Upper lobe of left lung (tissue), 6 donors: ENCODE results near the gene ZNF506. TPM values are rescaled to one million over a fixed set of nuclear protein-coding genes. Genes with fewer than 3 reads are reported as not detected.
"Not testable (repeated sequence)": the region's sequence is repeated elsewhere in the genome, so short reads cannot be mapped to it uniquely, and the experiment has no call there.

Source experiments
- ATAC-seq, 2 donors: fragments of 200-7000 bp; cut with Tn5 transposase; one replicate each; pipeline ENCODE4 v1.9.1; 2022; ENCODE audit warnings: mild to moderate bottlenecking in 2 of 2, moderate library complexity in 2 of 2; ENCODE audit not compliant: low FRiP score in 2 of 2
- DNase-seq, 2 donors: peaks; one replicate each; pipeline ENCODE4 v3.0.0-alpha.2; 2019 to 2020
- H3K27ac ChIP-seq, 4 donors: fragments of 200-600 bp; sonication (generic); one replicate each; pipeline ENCODE4 v1.5.1; 2016 to 2019
- H3K27me3 ChIP-seq, 4 donors: fragments of 200-600 bp; sonication (generic); one replicate each; pipeline ENCODE4 v1.5.1; 2017 to 2019
- H3K36me3 ChIP-seq, 4 donors: fragments of 200-600 bp; sonication (generic); one replicate each; pipeline ENCODE4 v1.5.1; 2016 to 2019
- H3K4me1 ChIP-seq, 4 donors: fragments of 200-600 bp; sonication (generic); one replicate each; pipeline ENCODE4 v1.5.1; 2018 to 2019
- H3K4me3 ChIP-seq, 4 donors: fragments of 200-600 bp; sonication (generic); one replicate each; pipeline ENCODE4 v1.5.1; 2017 to 2019; ENCODE audit warnings: mild to moderate bottlenecking in 2 of 4, moderate library complexity in 1 of 4
- H3K9me3 ChIP-seq, 4 donors: fragments of 200-600 bp; sonication (generic); one replicate each; pipeline ENCODE4 v1.5.1; 2018 to 2019
- EP300 ChIP-seq, 4 donors: sonication (generic); formaldehyde crosslinking; IDR thresholded peaks; one replicate each; pipeline ENCODE4 v1.5.1; 2017; ENCODE audit warnings: antibody characterized with exemption in 4 of 4, control low read depth in 2 of 4
- POLR2A ChIP-seq, 4 donors: fragments of 450-650 bp; IDR thresholded peaks; one replicate each; pipeline ENCODE4 v1.5.1; 2016 to 2017; ENCODE audit warnings: antibody characterized with exemption in 4 of 4, mild to moderate bottlenecking in 2 of 4
- POLR2AphosphoS5 ChIP-seq, 2 donors: sonication (generic); formaldehyde crosslinking; IDR thresholded peaks; one replicate each; pipeline ENCODE4 v1.5.1; 2017; ENCODE audit warnings: antibody characterized with exemption in 2 of 2
- WGBS, 2 donors: methylation state at CpG; one replicate each; pipeline ENCODE4 v1.1.5; 2017 to 2018; 5-methylcytosine and 5-hydroxymethylcytosine counted together
- total RNA-seq, 6 donors: library from RNA; depleted of rRNA in 4 of 6; stranded (reverse); fragments of >200 nt in 4 of 6; gene quantifications; one replicate each; pipeline versions ENCODE4 v1.1.0 to v1.2.1, GENCODE V29; 2016 to 2021
- TF ChIP-seq, protein P1 (sequence below), 6 experiments: fragments of 450-650 bp in 4 of 6; fragments of 200-600 bp in 2 of 6; sonication (generic) in 2 of 6; IDR thresholded peaks; one replicate each; pipeline ENCODE4 v1.5.1; 2016 to 2019; ENCODE audit warnings: antibody characterized with exemption in 6 of 6
- donor health status: DM: no; HTN: no; CAD: no; lungs with moderate emphysema.
- donor health status: DM: no; HTN: yes; CAD: no; lungs with severe emphysema.

The ZNF506 gene
- total RNA-seq, 6 donors from 2014 or later: 13.2 to 47.1 (median 19.1) TPM

DNA sequence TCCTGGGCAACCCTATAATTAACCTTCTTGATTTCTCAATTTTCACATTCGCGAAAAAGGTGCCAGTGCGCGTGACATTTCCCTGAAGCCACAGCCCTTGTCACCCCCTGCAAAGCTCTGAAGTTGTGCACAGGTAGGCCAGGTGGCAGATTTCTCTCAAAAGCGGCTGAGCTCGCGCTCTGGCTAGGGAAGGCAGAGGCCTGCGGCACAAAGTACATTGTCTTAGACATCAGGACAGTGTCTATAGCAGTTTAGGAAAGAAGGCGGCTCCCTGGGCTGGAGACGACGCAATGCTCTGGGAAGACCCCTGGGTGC is 45.7 kb downstream of the ZNF506 start:
- Histone ChIP-seq H3K4me1 (peaks cover 16 to 26% (median 18%) of the 10 kb centered on the region in 4 donors), H3K27me3 (no peaks in the 10 kb centered on the region), H3K27ac (peak overlapping the region; percentile 68 to 84 (median 76)), H3K9me3 (peaks cover 0 to 9% (median 4%) of the 10 kb centered on the region in 4 donors), H3K36me3 (peaks cover 0 to 4% (median 0%) of the 10 kb centered on the region in 4 donors), H3K4me3 (peak overlapping the region; percentile 56 to 87 (median 70))
- TF ChIP-seq EP300 (IDR thresholded peaks at IDR 0.05) (no peak), POLR2A (IDR thresholded peaks at IDR 0.05) (no peak), POLR2AphosphoS5 (IDR thresholded peaks at IDR 0.05) (no peak)
- TF ChIP-seq, protein P1, sequence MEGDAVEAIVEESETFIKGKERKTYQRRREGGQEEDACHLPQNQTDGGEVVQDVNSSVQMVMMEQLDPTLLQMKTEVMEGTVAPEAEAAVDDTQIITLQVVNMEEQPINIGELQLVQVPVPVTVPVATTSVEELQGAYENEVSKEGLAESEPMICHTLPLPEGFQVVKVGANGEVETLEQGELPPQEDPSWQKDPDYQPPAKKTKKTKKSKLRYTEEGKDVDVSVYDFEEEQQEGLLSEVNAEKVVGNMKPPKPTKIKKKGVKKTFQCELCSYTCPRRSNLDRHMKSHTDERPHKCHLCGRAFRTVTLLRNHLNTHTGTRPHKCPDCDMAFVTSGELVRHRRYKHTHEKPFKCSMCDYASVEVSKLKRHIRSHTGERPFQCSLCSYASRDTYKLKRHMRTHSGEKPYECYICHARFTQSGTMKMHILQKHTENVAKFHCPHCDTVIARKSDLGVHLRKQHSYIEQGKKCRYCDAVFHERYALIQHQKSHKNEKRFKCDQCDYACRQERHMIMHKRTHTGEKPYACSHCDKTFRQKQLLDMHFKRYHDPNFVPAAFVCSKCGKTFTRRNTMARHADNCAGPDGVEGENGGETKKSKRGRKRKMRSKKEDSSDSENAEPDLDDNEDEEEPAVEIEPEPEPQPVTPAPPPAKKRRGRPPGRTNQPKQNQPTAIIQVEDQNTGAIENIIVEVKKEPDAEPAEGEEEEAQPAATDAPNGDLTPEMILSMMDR (IDR thresholded peaks at IDR 0.05): no peak
- DNase-seq (peak in 1 of 2 donors; percentile 29), ATAC-seq (peak in 1 of 2 donors; percentile 40)
- 0 to 2% methylated on average over 11 of the region's 11 CpGs for WGBS, 2 donors

DNA sequence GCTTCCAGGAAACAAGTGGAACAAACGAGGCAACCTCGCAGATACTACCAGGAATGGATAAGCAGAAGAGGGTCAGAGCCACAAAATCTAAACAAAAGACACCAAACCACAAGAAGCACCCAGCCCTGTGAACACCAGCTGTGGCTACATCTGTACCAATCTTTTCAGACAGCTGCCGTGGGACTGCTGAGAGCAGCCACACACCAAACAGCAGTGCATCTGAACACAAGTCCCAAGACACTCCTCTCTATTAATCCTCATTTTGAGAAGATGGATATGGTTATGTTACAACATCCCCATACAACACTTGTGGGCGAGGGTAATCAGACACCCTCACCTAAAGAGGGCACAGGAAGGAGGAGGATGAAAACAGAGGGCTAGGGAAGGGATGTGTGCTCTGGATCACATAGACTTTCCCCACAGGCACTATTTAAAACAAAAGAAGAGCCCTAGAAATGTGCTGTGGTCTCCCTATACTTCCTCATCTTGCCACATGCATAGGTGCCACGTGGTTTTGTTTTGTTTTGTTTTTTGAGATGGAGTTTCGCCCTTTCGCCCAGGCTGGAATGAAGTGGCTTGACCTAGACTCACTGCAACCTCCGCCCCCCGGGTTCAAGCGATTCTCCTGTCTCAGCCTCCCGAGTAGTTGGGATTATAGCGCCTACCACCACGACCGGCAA is 47.1 kb downstream of the ZNF506 start:
- Histone ChIP-seq H3K27me3 (no peaks in the 10 kb centered on the region), H3K36me3 (peaks cover 0 to 1% (median 0%) of the 10 kb centered on the region in 4 donors), H3K4me3 (no peak overlapping the region), H3K27ac (no peak overlapping the region), H3K9me3 (peaks cover 0 to 4% (median 1%) of the 10 kb centered on the region in 4 donors), H3K4me1 (peaks cover 16 to 26% (median 18%) of the 10 kb centered on the region in 4 donors)
- DNase-seq (no peak), ATAC-seq (no peak)
- TF ChIP-seq, protein P1 (IDR thresholded peaks at IDR 0.05): no peak
- TF ChIP-seq EP300 (IDR thresholded peaks at IDR 0.05) (no peak), POLR2A (IDR thresholded peaks at IDR 0.05) (no peak), POLR2AphosphoS5 (IDR thresholded peaks at IDR 0.05) (no peak)
- 81 to 88% methylated on average over 14 of the region's 14 CpGs for WGBS, 2 donors

DNA sequence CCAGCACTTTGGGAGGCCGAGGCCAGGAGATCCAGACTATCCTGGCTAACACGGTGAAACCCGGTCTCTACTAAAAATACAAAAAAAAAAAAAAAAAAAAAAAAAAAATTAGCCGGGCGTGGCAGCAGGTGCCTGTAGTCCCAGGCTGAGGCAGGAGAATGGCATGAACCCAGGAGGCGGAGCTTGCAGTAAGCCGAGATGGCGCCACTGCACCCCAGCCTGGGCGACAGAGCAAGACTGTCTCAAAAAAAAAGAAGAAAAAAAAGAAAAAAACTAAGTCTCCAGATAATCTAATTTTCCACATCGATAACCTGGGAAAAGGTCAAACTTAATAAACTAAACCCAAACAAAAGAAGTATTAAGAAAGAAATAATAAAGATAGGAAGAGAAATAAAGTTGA is 49.6 kb downstream of the ZNF506 start:
- not testable (repeated sequence) for H3K9me3 ChIP-seq, H3K4me3 ChIP-seq, H3K27me3 ChIP-seq, H3K36me3 ChIP-seq, ATAC-seq, DNase-seq, H3K27ac ChIP-seq
- peaks cover 7 to 13% (median 10%) of the 10 kb centered on the region in 4 donors for H3K4me1 ChIP-seq
- 82 to 89% methylated on average over 10 of the region's 10 CpGs for WGBS, 2 donors

- 91 to 96% methylated on average over 18 to 19 of the region's 28 CpGs for WGBS, 2 donors
- not testable (repeated sequence) for ATAC-seq, H3K9me3 ChIP-seq, H3K36me3 ChIP-seq, H3K4me1 ChIP-seq, H3K4me3 ChIP-seq, H3K27ac ChIP-seq, H3K27me3 ChIP-seq
- DNase-seq: peak in 1 of 2 donors; percentile 70
Measured at GRCh38 chr19:19769971-19770370, 51.6 kb downstream of the ZNF506 start.

DNA sequence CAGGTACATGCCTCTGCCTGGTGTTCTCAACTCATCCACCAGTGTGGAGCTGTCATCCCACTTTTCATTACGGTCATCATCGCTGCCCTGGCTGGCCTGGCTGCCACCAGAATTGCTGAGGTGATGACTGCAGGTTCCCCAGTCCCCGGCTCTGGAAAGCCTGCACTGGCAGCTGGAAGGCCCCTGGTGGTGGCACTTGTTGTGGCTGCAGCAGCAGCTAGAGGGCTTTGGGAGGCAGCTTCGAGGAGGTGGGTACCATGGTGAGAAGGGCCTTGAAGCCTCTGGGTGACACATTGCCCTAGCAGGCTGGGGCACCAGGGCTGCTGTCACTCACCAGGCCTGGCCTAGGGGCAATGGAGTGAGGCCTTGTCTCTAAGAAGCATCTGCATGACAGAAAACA is 63.4 kb downstream of the ZNF506 start:
- no peak overlapping the region for H3K4me3 ChIP-seq
- no peaks in the 10 kb centered on the region for H3K36me3 ChIP-seq
- 90 to 100% methylated on average over 3 of the region's 4 CpGs for WGBS, 2 donors
- H3K27me3 ChIP-seq: no peaks in the 10 kb centered on the region
- DNase-seq: no peak
- no peak for ATAC-seq
- H3K27ac ChIP-seq: no peak overlapping the region
- H3K4me1 ChIP-seq: no peaks in the 10 kb centered on the region
- H3K9me3 ChIP-seq: no peaks in the 10 kb centered on the region
- TF ChIP-seq, protein P1 (IDR thresholded peaks at IDR 0.05): no peak
- TF ChIP-seq EP300 (IDR thresholded peaks at IDR 0.05) (no peak), POLR2A (IDR thresholded peaks at IDR 0.05) (no peak), POLR2AphosphoS5 (IDR thresholded peaks at IDR 0.05) (no peak)

DNA sequence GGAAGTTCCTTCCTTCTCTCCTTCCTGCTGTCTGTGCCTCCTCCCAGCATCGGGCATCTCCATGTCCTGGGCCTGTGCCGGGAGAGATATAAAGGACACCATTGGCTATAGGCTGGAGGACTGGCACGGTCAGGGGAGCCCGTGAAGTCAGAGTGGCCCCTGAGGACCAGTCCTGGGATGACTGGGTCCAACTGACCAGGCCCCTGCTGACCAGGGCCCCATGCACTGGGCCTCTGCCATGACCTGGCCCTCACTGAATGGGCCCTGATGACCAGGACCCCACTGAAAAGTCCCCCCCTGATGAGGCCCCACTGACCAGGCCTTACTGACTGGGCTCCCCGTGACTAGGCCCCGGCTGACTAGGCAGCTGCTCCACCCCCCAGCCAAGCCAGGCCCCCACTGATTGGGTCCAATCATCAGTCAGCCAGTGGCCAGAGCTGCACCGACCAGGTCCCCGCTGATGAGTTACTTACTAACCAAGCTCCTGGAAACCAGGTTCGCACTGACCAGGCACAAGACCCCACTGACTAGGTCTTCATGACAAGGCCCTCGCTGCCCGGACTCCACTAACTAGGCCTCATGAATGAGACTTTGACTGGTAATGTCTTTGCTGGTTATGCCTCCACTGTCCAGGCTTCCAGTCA is 68.7 kb downstream of the ZNF506 start:
- WGBS, 2 donors: 98 to 100% methylated on average over 9 of the region's 11 CpGs

More for the DNA sequence above, 68.7 kb downstream of the ZNF506 start:
- no peaks in the 10 kb centered on the region for H3K9me3 ChIP-seq
- TF ChIP-seq POLR2A (IDR thresholded peaks at IDR 0.05): no peak
- TF ChIP-seq, protein P1 (IDR thresholded peaks at IDR 0.05): no peak
- TF ChIP-seq EP300 (IDR thresholded peaks at IDR 0.05): no peak
- no peak for TF ChIP-seq POLR2AphosphoS5 (IDR thresholded peaks at IDR 0.05)
- H3K36me3 ChIP-seq: no peaks in the 10 kb centered on the region
- no peaks in the 10 kb centered on the region for H3K27me3 ChIP-seq
- DNase-seq: peak in 1 of 2 donors; percentile 25
- H3K4me3 ChIP-seq: no peak overlapping the region
- H3K4me1 ChIP-seq: no peaks in the 10 kb centered on the region
- no peak overlapping the region for H3K27ac ChIP-seq
- no peak for ATAC-seq
